Panc1 (cell line): ENCODE results near the gene PAPPA. TPM values are rescaled to one million over a fixed set of nuclear protein-coding genes. Genes with fewer than 3 reads are reported as not detected.

ENCODE experiments used
- ATAC-seq: fragments of 200-7000 bp; cut with Tn5 transposase; 2 replicates; pipeline ENCODE4 v1.9.1; 2020; ENCODE audit warnings: mild to moderate bottlenecking, moderate library complexity
- BruUV-seq: library from RNA; stranded (reverse); fragments of 400-500 nt; replicated peaks from 2 replicates; lab custom pipeline; 2021; lab: Mats Ljungman, UMichigan
- CTCF ChIA-PET: fragments of 300-600 bp; sonication (Branson Sonifier 250); formaldehyde crosslinking; loops from one replicate; lab custom pipeline; 2022; ENCODE audit warnings: antibody characterized with exemption; lab: Charles Lee
- POLR2A ChIA-PET: fragments of 300-600 bp; sonication (Branson Sonifier 250); formaldehyde crosslinking; loops from one replicate; lab custom pipeline; 2022; ENCODE audit warnings: antibody characterized with exemption; lab: Charles Lee
- DNase-seq: peaks from one replicate; pipeline ENCODE4 v3.0.0-alpha.2; 2010; ENCODE audit warnings: low read depth, low spot score
- H3K27ac ChIP-seq: 2 replicates; pipeline ENCODE4 v1.5.1; 2011; ENCODE audit warnings: mild to moderate bottlenecking, low read length, inconsistent platforms
- H3K27me3 ChIP-seq: fragments of 200-500 bp; sonication (Bioruptor generic); 2 replicates; pipeline ENCODE4 v1.6.0; 2014; ENCODE audit warnings: low read length, inconsistent platforms; ENCODE audit not compliant: control insufficient read depth, insufficient read depth
- H3K36me3 ChIP-seq: fragments of 200-500 bp; sonication (Bioruptor generic); 2 replicates; pipeline ENCODE4 v1.5.1; 2014; ENCODE audit warnings: inconsistent platforms, mild to moderate bottlenecking, low read length, moderate library complexity; ENCODE audit not compliant: control insufficient read depth, insufficient read depth
- H3K4me1 ChIP-seq: 2 replicates; pipeline ENCODE4 v1.5.1; 2011; ENCODE audit warnings: inconsistent platforms, mild to moderate bottlenecking, low read length, moderate library complexity; ENCODE audit not compliant: control insufficient read depth, insufficient read depth
- H3K4me3 ChIP-seq, 2 experiments: 2 replicates each; pipeline ENCODE4 v1.5.1; 2011 to 2012; ENCODE audit warnings: low read depth in 2 of 2, low read length in 2 of 2, mild to moderate bottlenecking in 2 of 2, inconsistent platforms in 1 of 2, moderate library complexity in 1 of 2
- H3K9me3 ChIP-seq: fragments of 200-500 bp; sonication (Bioruptor generic); 2 replicates; pipeline ENCODE4 v1.5.1; 2014; ENCODE audit warnings: low read depth, mild to moderate bottlenecking, inconsistent platforms, low read length, moderate library complexity; ENCODE audit not compliant: control insufficient read depth, insufficient read depth
- CTCF ChIP-seq: fragments of 450-650 bp; IDR thresholded peaks from 2 replicates; pipeline ENCODE4 v1.5.1; 2017; ENCODE audit warnings: mild to moderate bottlenecking
- POLR2AphosphoS5 ChIP-seq: IDR thresholded peaks from 2 replicates; pipeline ENCODE4 v1.6.1; 2012; ENCODE audit warnings: mild to moderate bottlenecking, low read depth, low read length, moderate library complexity
- REST ChIP-seq, 2 experiments: IDR thresholded peaks; 2 replicates each; pipeline ENCODE4 v1.6.1; 2011 to 2012; ENCODE audit warnings: low read depth in 2 of 2, control low read depth in 1 of 2, low read length in 1 of 2, mild to moderate bottlenecking in 1 of 2, moderate library complexity in 1 of 2; ENCODE audit not compliant: insufficient read depth in 1 of 2
- SIN3A ChIP-seq: IDR thresholded peaks from 2 replicates; pipeline ENCODE4 v1.6.1; 2012; ENCODE audit warnings: low read depth, mild to moderate bottlenecking, low read length, moderate library complexity, borderline replicate concordance; ENCODE audit not compliant: insufficient read depth
- TCF7L2 ChIP-seq: IDR thresholded peaks from 2 replicates; pipeline ENCODE4 v1.6.1; 2011; ENCODE audit warnings: mild to moderate bottlenecking, low read depth, low read length, inconsistent platforms
- in situ Hi-C: cut with HindIII; loops from 2 replicates; pipeline ENCODE4 v1.10.0; 2016; ENCODE audit warnings: low sequenced_read_pairs, low pct_unique_long_range_greater_than_20kb
- intact Hi-C: fragments of 100-400 bp; cut with micrococcal nuclease; formaldehyde crosslinking; loops from one replicate; pipeline ENCODE4 v1.10.0; 2022; ENCODE audit not compliant: unreplicated experiment
- total RNA-seq: library from RNA; stranded (reverse); gene quantifications from one replicate; pipeline ENCODE4 v1.2.1, GENCODE V29; 2021; ENCODE audit not compliant: unreplicated experiment

The PAPPA gene
- total RNA-seq, 1 experiment from 2014 or later: 1.2 TPM

GRCh38 chr9:116319480-116319879 lies 165.9 kb downstream of the PAPPA start:
- in situ Hi-C loops: no loop called here

GRCh38 chr9:116320290-116320689 lies 166.7 kb downstream of the PAPPA start:
- TF ChIP-seq TCF7L2 (no peak), SIN3A (no peak), REST (IDR thresholded peaks at IDR 0.05; ENCODE audit: insufficient read depth in 1 of 2, low read depth in 2 of 2, low read length in 1 of 2) (no peak), POLR2AphosphoS5 (no peak), CTCF (no peak)
- in situ Hi-C loops (no loop called here), intact Hi-C loops (no loop called here)
- no peak overlapping the region for H3K27ac ChIP-seq
- POLR2A ChIA-PET: no interaction called here
- H3K9me3 ChIP-seq: no peaks in the 10 kb centered on the region
- no peaks in the 10 kb centered on the region for H3K4me1 ChIP-seq
- no TSS peak for BruUV-seq
- no peak for ATAC-seq
- H3K4me3 ChIP-seq: no peak overlapping the region
- H3K36me3 ChIP-seq: no peaks in the 10 kb centered on the region
- no peak for DNase-seq
- CTCF ChIA-PET: no interaction called here
- no peaks in the 10 kb centered on the region for H3K27me3 ChIP-seq

More at GRCh38 chr9:116319480-116319879, 165.9 kb downstream of the PAPPA start:
- Histone ChIP-seq H3K36me3 (no peaks in the 10 kb centered on the region), H3K4me3 (no peak overlapping the region), H3K27ac (no peak overlapping the region), H3K27me3 (no peaks in the 10 kb centered on the region), H3K9me3 (no peaks in the 10 kb centered on the region), H3K4me1 (no peaks in the 10 kb centered on the region)
- ATAC-seq (no peak), DNase-seq (no peak)
- no peak for TF ChIP-seq CTCF
- no peak for TF ChIP-seq REST (IDR thresholded peaks at IDR 0.05; ENCODE audit: insufficient read depth in 1 of 2, low read depth in 2 of 2, low read length in 1 of 2)
- no peak for TF ChIP-seq POLR2AphosphoS5
- TF ChIP-seq TCF7L2: no peak
- TF ChIP-seq SIN3A: no peak
- BruUV-seq: no TSS peak
- CTCF ChIA-PET: no interaction called here
- intact Hi-C loops: no loop called here
- POLR2A ChIA-PET: no interaction called here
